Stimulated activated CD8-positive, alpha-beta memory T cell treated with anti-CD3 and anti-CD28 coated beads, Interleukin-15, amount 100 ng/mL, for 48 hours (primary cell): Measurements from ENCODE around the gene IFNL1.
"Not testable (repeated sequence)": the region's sequence is repeated elsewhere in the genome, so short reads cannot be mapped to it uniquely, and the experiment has no call there.

ENCODE experiments used
- DNase-seq, 2 donors: peaks; one replicate each; pipeline ENCODE4 v3.0.0-alpha.2; 2020; ENCODE audit warnings: low read depth in 2 of 2

Gene IFNL1

DNA sequence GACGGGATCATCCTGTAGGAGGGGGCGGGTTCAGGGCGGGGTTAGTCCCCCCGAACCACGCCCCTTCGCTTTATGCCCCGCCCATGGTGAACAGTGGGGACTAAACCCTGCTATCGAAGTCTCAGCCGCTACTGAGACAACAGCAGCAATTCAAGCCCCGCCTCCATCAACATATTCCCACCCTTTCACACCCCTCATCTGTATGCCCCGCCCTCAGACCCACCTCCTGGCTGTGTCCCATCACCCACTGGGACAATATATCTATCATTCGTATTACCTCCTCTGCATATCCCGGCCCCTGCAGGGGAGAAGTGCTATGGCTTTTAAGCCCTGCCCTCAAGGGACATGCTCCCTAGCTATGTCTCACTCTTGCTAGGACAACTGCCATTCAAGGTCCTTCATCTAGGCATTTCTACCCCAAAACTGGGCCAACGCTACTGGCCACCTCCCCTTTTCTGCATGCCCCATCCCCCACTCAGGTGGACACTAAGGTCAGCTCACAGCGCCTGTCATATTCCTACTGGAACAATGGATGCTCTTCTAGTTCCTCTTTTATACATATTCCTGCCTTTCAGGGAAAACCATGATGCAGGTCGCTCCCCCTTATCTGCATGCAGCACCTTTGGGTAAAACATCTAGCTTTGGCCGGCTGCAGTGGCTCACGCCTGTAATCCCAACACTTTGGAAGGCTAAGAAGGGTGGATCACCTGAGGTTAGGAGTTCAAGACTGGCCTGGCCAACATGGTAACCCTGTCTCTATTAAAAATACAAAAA lies 12.5 kb downstream of the IFNL1 start:
- no peak for DNase-seq

GRCh38 chr19:39309305-39309670 lies 13.1 kb downstream of the IFNL1 start:
- DNase-seq: not testable (repeated sequence)

GRCh38 chr19:39310558-39311311 lies 14.5 kb downstream of the IFNL1 start:
- no peak for DNase-seq

DNA sequence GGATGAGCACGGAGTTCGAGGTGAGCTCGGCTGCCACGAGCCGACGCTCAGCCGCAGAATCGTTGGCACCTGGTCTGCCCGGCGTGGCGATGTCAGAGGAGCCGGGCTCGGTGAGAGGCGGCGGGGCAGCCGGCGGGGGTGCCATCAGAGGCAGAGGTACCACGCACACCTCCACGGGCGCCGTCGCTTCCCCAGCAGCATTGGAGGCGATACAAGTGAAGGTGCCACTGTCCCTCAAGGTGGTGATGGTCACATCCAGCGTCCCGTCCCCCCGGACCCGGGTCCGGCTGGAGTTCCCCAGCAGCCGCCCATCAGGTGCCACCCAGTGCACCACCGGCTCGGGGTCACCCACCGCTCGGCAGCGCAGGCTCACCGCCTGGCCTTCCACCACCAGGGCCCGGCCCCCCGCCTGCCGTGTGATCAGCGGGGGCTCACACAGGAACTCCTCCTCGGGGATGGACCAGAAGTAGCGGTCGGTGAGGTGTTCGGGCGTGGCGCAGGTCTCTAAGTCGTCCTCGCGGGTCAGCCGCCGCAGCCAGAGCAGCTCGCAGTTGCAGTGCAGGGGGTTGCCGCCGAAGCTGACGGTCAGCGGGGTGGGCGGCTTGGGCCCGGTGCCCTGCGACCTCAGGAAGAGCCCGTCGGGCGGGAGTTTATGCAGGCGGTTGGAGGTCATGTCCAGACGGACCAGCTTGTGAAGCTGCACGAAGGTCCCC lies 18.0 kb downstream of the IFNL1 start:
- DNase-seq: no peak

DNA sequence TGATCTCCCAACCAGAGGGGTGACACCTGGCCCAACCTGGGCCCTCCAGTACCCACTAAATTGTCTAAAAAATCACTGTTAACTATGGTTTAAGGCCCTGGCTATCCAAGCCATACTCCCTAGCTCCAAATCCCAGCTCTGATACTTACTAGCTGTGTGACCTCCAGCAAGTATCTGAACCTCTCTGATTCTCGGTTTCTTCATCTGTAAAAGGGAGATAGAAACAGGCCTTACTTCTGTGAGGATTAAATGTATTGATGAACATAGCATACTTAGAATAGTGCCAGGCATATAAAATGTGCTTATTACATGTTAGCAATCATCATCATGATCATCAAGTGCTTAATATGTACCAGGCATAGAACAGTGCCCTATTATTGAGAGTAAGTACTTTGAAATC lies 19.7 kb downstream of the IFNL1 start:
- DNase-seq: no peak

GRCh38 chr19:39316627-39317321 lies 20.6 kb downstream of the IFNL1 start:
- DNase-seq: no peak

GRCh38 chr19:39317476-39317875 lies 21.3 kb downstream of the IFNL1 start:
- DNase-seq: no peak

GRCh38 chr19:39318071-39318470 lies 21.9 kb downstream of the IFNL1 start:
- DNase-seq: no peak

- DNase-seq: no peak
These were observed 22.5 kb downstream of the IFNL1 start for GRCh38 chr19:39318690-39319089.

DNA sequence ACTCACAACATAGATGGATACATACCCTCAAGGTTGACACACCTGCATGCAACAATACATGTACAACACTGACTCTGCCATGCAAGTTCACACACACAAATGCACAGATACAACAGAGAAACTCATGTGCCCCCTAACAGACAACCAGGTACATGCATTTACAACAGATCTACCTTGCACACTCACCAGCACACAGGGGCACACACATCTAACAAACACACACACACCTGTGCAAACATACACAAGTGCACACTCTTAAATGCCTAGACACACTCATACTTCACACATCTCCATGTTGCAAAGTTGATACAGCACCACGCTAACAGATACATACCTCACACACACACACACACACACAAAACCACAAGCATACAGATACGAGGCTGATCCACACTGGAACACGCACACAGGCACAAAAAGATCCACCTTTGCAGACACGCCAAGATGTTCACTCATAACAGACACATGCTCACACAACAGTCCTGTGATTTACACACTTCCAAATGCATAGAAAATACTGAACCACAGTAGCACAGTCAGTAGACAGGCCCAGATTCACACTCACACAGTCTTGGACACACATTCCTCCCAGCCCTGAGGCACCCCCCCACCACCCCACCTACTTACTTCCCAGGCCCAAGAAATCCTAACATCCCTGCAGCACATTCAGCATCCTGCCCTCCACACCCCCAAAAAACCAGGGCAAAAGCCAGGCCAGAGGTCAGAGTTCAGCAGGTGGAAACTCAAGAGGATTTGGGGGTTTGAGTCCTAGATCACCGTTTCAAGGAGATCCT lies 23.1 kb downstream of the IFNL1 start:
- no peak for DNase-seq

DNA sequence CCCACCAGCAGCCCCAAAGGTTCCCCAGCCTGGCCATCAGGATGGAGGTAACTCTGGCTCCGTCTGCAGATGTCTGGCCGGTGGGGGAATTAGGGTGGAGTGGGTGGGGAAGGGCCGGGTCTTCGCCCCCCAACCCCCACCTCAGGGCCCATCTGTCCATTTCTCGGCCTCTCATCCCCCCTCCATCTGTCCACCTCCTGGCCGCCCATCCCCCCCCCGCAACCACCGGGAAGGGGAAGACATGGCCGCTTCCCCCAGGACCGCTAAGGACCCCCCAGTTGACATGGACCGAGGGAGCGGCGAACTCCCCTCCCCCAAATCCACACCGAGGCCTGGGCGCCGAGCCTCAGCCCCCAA lies 23.7 kb downstream of the IFNL1 start:
- DNase-seq: no peak

DNA sequence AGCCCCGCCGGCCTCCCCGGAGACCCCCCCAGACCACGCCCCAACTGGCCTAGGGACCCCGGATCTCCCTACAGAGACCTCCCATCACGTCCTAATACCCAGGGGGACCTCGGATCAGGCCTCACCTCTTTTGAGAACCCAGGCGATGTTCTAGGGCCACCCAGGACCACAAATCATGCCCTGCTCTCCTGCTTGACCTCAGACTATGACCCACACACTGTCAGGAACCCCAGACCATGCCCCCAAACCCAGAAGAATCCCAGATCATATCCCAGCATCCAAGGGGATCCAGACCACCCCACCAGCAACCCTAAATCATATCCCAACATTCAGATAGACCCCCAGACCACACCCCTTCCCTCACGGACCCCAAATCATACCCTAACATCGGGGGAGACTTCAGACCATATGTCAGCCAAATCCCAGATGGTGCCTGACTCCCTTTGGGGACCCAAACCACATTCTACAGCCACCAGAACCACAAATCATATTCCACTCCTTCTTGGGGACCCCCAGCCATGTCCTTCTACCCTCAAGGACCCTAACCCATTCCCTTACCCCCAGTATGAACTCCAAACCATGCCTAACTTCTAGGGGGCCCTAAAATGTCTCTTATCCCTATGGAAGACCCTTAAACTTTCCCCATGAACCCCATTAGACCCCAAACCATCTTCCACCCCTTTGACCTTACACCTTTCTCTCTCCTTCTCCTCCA lies 25.1 kb downstream of the IFNL1 start:
- no peak for DNase-seq

DNA sequence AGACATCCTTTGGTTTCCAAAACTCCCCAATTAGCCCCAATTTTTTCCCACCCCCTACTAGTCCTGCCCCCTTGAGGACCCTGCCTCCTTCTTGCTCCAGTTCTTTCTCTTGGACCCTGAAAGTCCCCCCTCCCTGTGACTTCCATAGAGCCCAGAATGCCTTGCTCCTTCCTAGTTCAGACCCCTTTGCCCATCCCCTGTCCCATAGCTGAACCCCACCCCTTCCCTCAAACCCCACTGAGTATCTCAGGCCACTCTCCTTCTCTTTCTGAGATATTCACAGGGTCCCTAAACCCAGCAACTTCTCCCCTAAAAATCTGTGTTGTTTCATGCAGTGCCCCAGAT lies 25.6 kb downstream of the IFNL1 start:
- no peak for DNase-seq

- no peak for DNase-seq
These were observed 28.1 kb downstream of the IFNL1 start for GRCh38 chr19:39324242-39324842.

DNA sequence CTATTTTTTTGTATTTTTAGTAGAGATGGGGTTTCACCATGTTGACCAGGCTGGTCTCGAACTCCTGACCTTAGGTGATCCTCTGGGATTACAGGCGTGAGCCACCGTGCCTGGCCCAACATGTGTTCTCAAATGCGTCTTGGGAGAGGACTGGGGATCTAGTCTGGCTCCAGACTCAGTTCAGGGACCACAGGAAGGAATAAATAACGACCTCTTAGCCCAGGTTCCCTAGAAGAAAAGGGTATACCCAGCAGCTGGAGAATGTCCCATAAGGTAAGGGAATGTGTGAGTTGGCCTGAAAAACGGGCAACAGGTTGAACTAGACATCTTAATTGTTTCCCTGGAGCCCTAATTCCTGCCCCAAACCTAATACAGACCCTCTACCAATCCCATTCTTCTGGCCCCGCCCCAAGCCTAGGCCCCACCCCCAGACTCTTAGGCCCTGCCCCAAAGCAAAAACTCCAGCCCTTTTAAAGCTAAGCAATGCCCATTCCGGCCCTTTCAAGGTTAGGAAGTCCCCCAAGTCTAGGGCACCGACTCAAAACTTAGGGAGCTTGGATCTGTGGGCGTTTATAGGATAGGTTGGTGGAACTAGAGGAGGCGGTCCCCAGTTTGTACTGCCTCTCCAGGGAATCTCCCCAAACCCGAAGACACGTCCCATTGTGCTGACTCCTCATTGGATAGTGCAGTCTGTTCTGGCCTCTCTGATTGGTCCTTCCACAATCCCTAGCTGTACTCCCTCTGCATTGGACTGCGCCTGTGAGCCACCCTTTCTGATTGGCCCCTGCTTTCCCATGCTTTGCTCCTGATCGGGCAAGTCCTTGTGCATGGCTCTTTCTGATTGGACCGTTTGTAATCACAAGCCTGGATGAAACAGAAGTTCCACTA lies 29.8 kb downstream of the IFNL1 start:
- DNase-seq: no peak

DNA sequence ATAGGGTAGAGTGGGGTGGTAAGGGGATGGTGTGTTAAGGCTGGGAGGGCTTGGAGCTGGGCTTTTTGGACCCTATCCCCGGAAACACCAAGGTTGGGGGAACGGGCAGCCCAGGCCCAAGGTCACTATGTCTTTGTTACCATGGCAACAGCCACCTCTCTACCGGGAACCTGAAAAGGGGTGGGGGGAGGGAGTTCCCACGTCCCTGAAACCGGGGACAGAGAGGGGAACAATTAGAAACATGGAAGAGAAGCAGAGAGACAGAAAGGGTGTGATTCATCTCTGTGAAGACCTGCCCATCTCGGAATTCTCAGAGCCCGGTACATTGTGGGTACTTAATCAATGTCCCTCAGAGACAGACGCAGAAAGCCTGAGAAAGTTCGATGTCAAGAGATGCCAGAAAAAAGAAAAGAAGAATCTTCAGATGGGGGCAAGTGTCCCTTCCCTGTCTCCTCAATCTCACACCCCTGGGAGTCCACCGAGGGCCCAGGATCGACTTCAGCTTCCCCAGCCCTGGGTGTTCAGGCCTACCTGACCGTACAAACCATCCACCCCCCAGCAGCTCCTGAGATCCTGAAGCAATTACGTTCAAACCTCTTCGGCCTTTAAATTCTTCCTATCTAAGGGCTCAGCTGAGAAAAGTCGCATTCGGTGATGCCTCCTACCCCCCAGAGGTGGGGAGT lies 31.3 kb downstream of the IFNL1 start:
- DNase-seq: no peak

DNA sequence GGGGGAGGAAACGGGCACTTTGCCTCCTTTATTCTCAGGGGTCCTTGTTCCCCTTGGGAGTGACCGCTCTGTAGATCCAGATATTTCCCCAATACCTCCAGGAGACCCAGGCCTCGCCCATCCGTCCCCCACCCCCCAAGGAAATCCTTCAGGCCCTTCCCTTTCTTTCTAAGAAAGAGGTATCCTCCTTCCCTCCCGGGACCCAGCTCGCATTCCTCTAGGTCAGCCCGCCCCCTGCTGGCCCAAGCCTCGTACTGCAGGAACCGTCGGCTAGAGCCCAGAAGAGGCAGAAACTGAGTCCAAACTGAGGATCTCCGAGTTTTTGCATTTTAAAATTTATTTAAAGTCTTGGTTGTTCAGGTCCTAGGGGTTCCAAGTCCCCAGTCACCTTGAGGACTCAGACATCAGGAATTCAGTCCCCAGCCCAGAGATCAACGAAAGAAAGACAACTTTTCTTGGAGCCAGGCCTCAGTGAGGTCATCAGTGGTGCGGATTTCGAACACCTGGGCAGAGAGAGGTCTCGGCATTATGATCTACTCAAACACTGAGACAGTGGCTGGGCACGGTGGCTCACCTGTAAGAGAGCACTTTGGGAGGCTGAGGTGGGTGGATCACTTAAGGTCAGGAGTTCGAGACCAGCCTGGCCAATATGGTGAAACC lies 32.0 kb downstream of the IFNL1 start:
- peak; percentile 50 to 55 for DNase-seq

- no peak for DNase-seq
These were observed 33.7 kb downstream of the IFNL1 start for GRCh38 chr19:39329948-39330347.
